ENCODE measurements around the gene FLCN.

The FLCN gene

DNA sequence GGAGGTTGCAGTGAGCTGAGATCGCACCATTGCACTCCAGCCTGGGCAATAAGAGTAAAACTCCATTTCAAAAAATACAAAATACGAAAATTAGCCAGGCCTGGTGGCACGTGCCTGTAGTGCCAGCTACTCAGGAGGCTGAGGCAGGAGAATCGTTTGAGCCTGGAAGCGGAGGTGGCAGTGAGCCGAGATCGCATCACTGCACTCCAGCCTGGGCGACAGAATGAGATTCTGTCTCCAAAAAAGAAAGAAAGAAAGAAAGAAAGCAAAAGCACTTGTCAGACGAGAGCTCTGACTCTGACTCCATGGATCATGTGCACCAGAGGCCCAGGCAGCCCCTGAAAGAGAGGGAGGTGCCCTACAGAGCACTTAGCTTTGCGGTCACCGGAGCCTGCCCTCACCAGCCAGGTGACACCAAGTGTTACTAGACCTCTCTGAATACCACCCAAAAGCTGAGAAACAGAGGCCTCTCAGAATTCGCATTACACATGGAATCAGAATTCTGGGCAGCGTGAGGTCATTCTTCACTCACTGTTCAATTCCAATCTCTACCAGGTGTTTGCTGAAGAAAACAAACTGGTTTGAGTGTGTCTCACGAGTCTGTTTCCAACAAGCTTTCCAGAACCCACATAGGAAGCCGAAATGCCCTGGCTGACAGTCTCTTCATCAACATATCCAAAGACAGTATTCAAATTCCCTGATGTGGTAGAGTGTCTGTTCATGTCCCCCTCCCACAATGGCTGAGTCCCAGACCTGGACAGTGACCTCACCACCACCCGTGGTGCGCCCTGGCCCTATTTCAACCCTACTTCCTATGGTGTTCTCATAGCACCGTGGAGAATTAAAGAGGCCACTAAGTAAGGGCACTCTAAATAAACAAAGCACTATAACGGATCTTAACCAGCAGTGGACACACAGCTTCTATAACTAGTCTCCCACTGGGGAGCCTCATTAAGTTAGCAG, 1.5 kb downstream of the FLCN start:
- DNase-seq: no peak

DNA sequence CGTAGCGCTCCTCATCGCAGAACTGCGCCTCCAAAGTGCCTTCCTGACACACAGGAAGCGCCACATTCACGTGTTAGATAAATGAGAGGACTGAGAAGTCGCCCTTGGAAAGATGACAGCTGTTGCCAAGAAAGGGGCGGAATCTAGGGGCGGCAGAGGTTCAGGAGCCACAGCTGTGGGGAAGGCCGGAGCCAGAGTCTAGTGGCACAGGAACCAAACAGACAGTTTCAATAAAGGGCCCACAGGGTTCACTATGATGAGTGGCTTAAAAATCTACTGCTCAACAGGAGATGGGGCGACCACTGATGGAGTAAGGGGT, 4.7 kb downstream of the FLCN start:
- DNase-seq: no peak

DNA sequence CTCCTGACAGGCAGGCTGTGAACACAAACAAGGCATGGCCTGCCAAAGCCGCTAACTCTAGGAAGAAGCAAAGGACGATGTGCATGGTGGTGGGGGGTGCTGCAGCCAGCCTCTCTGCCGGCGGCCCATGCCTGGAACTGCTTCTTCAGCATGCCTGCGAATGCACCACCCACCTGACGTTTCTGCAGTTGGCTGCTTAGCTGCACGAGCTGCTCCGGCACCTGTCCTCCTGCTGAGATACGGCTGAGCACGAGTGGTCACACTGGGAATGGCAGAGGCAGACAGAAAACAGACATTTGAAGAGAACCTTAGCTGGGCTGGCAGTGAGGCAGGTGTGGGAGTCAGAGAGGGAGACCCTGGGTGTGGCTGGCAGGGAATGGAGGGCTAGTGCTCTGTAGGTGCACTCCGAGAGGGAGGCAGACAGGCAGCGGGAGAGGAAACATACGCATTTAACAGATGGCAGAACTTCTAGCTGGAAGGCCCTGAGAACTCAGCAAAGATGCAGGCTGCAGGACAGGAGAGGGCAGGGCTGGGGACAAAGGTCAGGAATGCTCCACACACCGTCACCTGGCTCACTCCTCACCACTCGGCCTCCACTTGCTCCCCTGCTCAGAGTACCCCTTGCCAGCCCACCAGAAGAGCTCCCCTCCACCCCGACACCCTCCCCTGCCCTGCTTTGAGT, 5.2 kb downstream of the FLCN start:
- no peak for DNase-seq

DNA sequence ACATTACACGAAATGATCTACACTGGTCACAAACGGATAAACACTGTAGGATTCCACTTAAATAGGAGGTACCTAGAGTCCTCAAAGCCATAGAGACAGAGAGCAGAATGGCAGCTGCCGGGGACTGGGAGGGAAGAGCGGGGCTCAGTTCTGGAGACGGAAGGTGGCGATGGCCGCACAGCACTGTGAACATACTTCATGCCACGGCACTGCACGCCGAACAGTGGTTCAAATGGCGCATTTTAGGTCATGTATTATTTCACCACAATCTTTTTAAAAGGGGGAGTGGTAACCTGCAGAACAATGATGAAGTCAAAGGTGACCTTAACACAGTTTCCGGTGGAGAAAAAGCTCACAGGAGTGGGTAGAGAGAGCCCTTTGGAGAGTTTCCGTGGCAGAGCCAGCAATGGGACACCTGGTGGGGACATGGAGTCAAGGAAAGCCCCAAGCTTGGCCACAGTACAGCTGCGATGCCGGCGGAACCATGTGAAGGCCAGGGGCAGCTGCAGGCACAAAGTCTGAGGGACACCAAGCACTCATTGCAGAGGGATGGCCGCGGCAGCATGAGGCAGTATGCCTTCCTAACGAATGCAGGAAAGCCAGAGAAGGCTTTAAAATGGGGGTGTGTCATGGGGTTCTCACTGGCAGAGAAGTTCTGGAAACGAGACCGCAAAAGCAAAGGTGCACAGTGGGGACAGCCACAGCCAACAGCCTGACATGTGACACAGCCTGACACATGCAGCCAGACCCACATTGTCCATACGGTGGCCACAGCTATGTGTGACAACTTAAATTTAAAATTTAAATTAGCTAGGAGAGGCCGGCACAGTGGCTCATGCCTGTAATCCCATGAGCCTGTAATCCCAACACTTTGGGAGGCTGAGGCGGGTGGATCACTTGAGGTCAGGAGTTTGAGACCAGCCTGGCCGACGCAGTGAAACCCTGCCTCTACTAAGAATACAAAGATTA, 7.3 kb downstream of the FLCN start:
- DNase-seq: no peak

DNA sequence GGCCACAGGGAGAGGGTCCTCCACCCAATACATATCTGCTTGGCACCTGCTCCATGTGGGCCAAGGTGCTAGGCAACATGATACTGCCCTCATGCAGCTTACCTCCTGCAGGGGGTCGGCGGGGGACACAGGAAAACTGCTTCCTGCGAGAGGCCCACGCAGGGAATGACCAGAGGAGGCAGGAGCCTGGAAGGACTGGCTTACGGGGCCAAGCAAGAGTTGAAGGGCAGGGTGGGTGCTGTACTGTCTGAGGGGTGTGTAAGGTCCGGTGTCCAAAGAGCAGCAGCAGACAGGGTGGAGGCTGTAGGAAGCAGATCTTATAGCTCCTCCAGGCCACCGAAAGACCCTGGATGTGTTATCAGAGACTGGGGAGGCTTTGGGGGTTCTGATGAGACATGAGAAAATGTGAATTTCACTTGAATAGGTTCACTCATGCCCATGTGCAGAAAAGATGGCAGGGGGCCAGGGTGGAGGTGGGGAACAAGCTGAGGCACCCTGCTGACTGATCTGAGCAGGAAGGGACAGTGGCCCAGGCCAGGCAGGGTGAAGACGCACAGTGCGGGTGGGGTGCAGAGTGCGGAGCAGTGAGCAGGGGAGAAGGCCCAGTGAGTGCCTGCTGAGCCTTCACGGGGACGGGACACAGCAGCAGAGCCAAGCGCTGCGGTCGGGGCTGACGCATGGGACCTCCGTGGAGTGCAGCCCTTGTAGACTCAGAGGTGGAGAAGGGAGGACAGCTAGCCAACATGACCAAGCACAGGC, 8.3 kb downstream of the FLCN start:
- DNase-seq: no peak

DNA sequence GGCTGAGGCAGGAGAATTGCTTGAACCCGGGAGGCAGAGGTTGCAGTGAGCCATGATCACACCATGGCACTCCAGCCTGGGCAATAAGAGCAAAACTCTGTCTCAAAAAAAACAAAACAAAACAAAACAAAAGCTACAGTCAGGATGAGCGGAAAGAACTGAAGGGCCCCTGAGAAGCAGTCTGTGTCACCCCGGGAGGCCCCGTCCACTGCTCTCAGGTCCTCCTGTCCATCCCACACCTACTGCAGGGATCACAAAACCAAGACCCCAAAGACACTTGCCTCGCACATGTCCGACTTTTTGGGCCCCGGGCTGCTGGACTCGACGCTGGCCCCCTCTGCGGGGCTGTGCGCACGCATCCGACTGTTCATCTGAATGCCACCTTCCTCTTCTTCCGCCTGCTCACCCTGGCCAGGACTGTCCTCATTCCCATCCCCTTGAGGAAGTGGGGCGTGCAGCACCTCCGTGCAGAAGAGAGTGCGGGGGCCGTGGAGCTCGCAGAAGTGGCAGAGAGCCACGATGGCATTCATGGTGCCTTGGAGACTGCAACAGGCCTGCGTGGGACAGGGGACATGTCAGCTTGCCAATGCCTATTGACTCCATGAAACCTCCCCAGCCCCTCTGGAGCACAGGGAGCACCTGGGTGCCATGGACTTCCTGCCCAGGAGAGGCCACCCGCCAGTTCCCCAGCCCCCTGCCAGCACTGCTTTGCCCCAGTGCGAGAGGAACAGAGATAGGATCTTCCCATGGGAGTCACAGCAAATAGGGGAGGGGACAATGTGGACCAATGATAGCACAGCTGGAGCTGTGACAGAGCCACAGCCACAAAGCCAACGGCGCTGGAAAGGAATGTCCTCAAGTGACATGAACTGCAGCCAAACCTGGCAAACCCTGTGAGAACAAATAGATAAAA, 9.1 kb downstream of the FLCN start:
- no peak for DNase-seq

DNA sequence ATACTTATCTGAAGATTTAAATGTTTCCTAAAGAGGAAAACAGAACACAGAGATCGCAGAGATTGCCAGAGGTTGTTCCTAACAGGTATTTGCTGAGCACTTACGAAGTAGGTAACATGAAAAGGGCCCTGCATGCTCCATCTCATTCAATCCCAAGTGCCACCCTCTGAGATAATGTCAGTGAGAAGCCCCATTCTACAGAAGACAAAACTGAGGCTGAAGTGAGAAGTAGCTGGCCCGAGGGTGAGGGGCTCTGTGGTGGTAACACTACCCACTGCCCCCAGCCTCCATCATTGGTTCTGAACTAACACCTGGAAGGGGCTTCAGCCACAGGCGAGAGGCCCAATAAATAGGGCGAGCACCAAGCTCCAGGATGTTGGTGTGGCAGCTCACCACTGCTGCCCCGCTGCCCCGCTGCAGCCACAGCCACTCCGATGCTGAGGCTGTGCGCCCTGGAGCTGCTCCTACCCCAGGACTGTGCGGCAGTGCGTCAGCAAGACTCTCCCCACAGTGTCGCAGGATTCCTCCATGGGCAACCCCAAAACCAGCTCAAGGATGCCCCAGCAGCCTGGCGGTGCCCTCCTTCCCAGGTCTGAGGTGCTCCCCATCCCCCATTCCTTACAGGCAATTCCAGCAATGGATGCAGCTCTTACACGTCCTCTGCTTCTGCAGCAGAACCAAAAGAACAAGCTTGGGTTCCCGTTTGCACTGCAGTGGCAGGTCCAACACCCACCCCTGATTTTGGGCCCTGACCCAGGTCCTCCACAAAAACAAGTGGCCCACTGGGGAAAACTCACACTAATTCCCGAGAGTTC, 10.3 kb downstream of the FLCN start:
- no peak for DNase-seq

DNA sequence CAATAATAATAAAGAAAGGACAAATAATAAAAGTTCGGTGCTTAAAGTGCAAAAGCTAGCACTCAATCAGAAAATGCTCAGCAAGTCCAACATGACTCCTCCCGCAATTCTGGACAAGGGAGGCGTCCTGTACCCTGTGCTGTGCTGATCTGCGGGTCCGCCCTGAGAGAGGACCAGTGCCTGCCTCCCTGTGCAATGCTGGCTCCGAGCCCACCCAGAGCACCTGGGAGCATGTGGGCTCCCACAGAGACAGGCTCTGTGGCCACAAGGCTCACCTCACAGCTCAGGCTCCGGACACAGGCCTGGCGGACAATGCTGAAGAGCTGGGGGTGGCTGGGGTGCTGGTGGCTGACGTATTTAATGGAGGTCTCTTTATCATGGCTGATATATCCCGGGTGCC, 11.1 kb downstream of the FLCN start:
- no peak for DNase-seq

DNA sequence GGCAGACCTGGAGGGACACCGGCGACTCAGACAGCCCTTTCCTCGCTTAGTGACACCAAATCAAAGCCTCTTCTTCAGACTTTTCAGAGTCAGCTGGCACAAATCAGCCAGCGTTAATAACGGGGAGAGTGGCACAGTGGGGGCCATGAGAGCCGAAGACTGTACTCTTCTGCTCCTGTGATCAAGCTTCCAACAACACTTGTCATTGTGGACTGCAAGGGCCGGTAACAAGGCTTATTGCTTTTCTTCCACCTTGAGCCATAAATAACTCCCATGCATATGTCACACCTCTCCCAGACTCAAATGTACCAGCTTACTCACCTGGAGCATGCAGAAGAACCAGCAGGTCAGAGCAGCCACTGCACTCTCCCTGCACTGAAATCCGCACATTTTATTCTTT, 12.8 kb downstream of the FLCN start:
- DNase-seq: no peak

DNA sequence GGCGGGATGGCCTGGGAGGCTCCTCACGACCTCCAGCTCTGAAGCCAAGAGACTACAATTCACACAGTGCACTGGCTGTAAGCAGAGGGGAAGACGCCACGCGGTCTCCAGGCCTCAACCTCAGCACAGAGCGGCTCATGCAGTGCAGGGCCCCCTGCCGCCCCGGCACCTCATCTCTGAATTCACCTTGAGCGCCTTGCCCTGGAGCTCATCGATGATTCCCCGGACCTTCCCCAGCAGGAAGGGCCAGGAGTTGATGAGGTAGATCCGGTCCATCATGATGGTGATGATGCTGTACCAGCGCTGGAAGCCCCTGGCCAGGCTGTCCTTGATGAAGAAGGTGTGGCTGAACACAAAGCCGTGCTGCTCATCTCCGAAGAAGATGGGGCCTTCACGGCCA, 13.2 kb downstream of the FLCN start:
- DNase-seq: no peak

DNA sequence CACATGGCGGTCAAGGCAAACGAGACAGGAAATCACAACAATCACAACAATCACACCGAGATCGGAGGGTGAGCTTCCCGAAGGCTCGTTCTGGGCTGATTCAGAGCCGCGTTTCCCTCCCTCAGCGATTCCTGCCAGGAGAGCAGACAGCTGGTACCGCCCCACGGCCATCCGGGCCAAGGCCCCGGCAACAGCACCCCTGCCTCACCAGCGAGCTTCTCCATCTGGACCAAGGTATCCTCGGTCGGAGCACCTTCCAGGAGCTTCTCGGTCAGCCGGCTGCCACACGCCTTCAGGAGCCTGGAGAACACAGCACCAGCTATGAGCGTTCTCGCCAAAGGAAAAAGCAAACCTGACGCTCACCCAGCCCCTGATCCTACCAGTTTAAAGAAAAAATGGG, 15.6 kb downstream of the FLCN start:
- DNase-seq: no peak

DNA sequence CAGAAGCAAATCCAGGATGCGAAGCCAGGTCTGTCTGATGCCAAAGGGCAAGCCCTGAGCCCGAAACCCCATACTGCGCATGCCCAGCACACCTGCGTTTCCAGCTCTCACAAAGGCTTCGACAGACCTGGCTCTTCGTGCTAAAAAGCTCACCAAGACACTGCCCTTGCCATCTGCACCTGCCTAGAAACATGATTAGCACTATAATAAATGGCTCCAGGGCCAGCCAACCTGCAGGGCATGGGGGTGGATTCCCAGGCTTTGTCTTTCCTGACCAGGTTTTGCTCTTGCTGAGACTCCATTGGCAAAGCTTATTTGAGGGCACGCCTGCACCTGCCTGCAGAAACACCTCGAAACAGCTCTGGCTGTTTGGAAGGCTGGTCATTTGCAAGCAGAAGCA, 16.4 kb downstream of the FLCN start:
- DNase-seq: no peak

DNA sequence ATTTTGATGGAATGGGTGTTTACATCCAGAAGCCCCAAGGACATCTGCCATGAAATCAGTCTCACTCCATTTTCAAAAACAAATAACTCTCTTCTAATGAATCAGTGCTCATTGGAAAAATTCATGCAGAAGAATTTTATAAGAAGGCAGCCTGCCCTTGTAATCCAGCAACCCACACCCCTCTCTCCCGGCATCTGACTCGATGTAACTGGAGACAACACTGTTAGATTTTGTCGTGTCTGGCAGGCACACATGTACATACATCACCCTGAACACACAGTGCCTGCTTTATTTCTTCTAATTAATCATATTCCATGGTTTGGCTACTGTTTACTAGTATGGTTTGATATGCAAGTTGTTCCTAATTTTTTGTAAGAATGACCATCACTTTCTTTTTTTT, 19.0 kb downstream of the FLCN start:
- no peak for DNase-seq

DNA sequence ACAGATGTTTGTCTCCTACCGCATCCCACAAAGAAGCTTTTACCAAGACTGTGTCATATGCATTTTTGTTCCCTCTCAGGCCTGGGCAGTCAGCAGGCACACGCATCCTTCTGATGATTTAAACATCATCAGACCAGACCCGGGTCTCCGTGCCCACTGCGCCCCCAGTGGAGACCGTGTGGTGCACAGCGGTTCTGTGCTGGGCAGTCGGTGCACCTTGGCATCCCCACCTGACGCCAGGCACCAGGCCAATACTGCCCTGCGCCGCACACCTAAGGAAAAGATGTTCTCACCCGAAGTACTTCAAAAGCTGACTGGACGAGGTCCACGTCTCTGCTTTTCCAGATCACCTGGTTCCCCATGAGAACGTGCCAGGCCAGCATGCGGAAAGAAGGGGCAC, 20.2 kb downstream of the FLCN start:
- no peak for DNase-seq

DNA sequence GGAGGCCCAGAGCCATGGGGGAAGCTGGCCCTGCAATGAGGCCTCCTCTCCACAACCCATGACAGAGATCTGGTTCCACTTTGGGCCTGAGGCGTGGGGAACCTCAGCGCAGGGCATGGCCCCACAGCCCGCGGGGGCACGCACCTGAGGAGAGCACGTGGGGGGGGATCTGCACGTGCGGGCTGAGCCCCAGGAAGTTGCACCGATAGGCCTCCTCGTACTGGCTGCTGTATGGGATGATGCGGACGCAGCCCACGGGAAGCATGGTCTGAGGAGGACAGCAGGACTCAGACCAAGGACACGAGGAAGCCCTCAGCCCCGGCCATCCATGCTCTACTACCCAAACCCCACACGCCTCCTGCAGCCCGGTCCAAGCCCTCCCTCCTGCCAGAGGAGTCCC, 20.7 kb downstream of the FLCN start:
- no peak for DNase-seq

DNA sequence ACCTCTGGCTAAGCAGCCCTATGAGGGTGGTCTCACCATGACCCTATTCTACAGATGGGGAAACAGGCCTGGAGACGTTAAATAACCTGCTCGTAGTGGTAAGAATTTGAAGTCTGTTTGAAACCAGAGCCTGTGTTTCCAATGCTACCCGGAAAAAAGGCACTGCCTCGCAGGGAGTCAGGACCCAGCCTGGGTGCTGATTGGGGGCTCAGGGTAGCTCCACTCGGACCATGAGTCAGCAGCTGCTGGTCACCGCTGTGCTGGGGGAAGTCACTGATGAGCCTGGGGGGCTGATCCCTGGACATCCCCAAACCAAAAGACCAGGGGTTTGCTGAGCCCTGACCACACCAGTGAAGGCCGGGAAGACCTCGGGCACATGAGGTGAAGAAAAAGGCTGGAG, 21.4 kb downstream of the FLCN start:
- DNase-seq: no peak

DNA sequence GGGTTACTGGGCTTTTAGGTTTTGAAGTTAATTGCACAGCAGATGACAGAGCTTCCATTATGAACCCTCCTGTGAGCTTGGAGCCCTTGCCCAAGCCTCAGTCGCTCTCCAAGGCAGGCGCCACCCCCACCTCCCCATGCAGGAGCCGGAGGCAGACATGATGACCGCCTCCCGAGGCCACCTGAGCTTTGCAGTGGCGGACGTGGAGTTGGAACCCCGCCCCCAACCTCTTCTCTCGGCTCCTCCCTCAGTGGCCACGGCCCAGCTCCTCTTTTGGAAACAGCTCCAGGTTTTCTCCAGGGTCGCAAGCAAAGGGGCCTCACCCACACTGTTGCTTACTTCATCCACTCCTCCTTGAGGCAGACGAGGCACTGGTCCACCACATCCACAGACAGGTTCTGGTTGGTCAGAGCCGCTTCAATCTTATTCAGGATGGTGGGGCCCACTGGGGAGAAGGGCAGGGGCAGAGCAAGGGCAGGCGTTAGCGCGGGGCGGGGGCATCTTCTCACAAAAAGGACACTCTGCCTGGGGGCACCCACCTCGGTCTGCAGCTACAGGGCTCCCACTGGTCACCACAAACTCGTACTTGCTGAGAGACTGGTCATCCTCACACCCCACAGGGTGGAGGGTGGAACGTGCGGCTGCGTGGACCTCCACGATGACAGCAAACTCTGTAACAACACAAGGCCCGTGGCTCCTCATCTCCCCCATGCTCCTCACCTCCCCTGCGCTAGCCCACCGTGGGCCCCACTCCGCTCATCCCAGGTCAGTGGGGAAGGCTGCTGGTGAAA, 22.1 kb downstream of the FLCN start:
- DNase-seq: no peak

DNA sequence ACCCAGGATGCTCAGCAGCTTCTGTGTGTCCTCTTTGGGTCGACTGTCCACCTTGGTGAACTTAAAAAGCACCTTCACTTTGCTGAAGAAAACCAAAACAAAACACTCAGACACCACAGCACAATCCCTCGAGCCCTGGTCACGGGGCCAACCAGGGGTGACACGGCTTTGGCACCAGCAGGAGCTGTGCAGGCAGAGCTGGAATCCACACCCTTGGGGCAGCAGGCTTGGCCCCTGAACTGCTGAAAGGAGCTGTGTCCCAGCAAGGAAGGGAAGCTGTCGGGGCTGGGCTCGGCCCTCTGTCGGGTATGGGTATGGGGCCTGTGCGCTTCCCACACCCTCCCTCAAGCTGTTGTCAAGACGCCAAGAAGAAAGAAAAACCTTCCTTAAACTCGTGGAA, 23.2 kb downstream of the FLCN start:
- no peak for DNase-seq

DNA sequence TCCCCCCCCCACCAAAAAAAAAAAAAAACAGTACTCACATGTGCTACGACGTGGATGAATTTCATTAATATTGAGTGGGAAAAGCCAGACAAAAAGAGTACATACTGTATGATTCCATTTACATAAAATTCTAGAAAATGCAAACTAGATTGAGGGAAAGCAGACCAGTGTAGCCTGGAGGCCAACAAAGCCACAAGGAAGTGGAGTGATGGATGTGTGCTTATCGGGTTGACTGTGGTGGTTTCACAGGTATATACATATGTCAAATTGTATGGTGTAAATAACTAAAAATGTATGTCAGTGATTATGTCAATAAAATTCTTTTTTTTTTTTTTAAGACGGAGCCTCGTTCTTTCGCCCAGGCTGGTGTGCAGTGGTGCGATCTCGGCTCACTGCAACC, 29.0 kb downstream of the FLCN start:
- no peak for DNase-seq

DNA sequence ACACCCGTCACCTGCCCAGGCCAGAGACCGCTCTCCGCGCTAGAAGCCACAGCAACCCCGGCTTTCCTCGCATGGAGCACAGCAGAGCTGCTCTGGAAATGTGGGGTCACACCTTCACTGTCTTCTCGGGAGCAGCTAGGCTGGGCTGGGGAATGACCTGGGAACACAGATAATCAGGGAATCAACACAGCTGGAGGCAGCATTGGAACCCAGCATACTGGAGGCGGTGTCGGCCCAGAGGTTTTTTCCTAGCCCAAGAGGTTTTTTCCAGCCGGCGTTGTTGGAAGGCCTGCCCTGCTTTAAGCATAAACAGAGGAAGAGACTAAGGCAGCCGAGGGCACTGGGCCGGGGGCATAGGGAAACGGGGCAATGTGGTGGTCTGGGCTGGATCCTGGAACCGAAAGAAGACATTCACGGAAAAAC, 30.0 kb downstream of the FLCN start:
- DNase-seq: no peak
